Mesothelial cell of epicardium (in vitro differentiated cells): ENCODE data around the gene ZNF512. TPM values are rescaled to one million over a fixed set of nuclear protein-coding genes. Genes with fewer than 3 reads are reported as not detected.

Experiments
- DNase-seq, 2 experiments: peaks; one replicate each; pipeline ENCODE4 v3.0.0; 2021; ENCODE audit warnings: low spot score in 2 of 2; ENCODE audit not compliant: unreplicated experiment in 2 of 2
- H3K27ac Mint-ChIP-seq: 2 replicates; pipeline ENCODE4 v1.8.0; 2021; ENCODE audit warnings: mixed read lengths
- H3K27me3 Mint-ChIP-seq: 2 replicates; pipeline ENCODE4 v1.8.0; 2021; ENCODE audit warnings: low read depth, mixed read lengths
- H3K36me3 Mint-ChIP-seq: 2 replicates; pipeline ENCODE4 v1.8.0; 2021; ENCODE audit warnings: mixed read lengths
- H3K4me1 Mint-ChIP-seq: 2 replicates; pipeline ENCODE4 v1.8.0; 2021; ENCODE audit warnings: mixed read lengths
- H3K4me3 Mint-ChIP-seq: 2 replicates; pipeline ENCODE4 v1.8.0; 2021; ENCODE audit warnings: mild to moderate bottlenecking, moderate library complexity, mixed read lengths
- H3K9me3 Mint-ChIP-seq: 2 replicates; pipeline ENCODE4 v1.8.0; 2021; ENCODE audit warnings: mixed read lengths
- total RNA-seq: library from RNA; stranded (reverse); gene quantifications from 3 replicates; pipeline ENCODE4 v1.2.1, GENCODE V29; 2021
- TF ChIP-seq, protein P1 (sequence below): fragments of 200-600 bp; sonication (generic); IDR thresholded peaks from one replicate; pipeline ENCODE4 v1.5.0; 2021; ENCODE audit warnings: antibody characterized with exemption; ENCODE audit not compliant: unreplicated experiment

Gene ZNF512
- total RNA-seq, 1 donor from 2014 or later, result 72.8 TPM

DNA sequence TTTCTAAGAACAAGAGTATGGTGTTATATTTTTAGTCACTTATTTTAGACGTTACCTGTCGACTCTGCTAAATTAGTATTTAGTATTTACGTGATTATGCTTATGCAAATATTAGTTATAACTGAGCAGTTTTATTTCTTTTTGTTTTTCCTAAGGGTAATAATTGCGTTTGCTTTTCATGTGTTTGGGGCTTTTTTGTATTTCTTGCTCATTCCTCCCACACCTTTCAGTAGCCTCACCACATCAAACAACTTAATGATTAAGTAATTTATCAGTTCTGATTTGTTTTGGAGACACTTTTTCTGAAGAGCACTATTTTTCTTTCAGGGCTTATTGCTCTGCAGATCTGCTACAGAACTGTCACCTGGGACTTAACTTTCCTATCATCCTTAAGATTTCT is 88.4 kb downstream of the ZNF512 start:
- DNase-seq, result no peak
- peaks cover 44% of the 10 kb centered on the region for H3K36me3 Mint-ChIP-seq
- H3K9me3 Mint-ChIP-seq, result no peaks in the 10 kb centered on the region
- no peaks in the 10 kb centered on the region for H3K27me3 Mint-ChIP-seq
- TF ChIP-seq, protein P1, sequence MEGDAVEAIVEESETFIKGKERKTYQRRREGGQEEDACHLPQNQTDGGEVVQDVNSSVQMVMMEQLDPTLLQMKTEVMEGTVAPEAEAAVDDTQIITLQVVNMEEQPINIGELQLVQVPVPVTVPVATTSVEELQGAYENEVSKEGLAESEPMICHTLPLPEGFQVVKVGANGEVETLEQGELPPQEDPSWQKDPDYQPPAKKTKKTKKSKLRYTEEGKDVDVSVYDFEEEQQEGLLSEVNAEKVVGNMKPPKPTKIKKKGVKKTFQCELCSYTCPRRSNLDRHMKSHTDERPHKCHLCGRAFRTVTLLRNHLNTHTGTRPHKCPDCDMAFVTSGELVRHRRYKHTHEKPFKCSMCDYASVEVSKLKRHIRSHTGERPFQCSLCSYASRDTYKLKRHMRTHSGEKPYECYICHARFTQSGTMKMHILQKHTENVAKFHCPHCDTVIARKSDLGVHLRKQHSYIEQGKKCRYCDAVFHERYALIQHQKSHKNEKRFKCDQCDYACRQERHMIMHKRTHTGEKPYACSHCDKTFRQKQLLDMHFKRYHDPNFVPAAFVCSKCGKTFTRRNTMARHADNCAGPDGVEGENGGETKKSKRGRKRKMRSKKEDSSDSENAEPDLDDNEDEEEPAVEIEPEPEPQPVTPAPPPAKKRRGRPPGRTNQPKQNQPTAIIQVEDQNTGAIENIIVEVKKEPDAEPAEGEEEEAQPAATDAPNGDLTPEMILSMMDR, result no peak
- H3K4me1 Mint-ChIP-seq, result no peaks in the 10 kb centered on the region
- H3K4me3 Mint-ChIP-seq, result no peak overlapping the region
- no peak overlapping the region for H3K27ac Mint-ChIP-seq

Other genes starting within 250 kb of the ZNF512 start
- gene GTF3C2, start 226.3 kb upstream of the ZNF512 start, total RNA-seq, result 87.5 to 90.1 TPM (median 89.3 TPM) in 3 replicates
- 42.2 to 49.0 TPM (median 47.1 TPM) in 3 replicates for gene EIF2B4, start 212.7 kb upstream of the ZNF512 start, total RNA-seq
- 83.0 to 88.4 TPM (median 88.2 TPM) in 3 replicates for gene SNX17, start 212.4 kb upstream of the ZNF512 start, total RNA-seq
- 25.0 to 25.7 TPM (median 25.1 TPM) in 3 replicates for gene ZNF513, start 202.3 kb upstream of the ZNF512 start, total RNA-seq
- gene PPM1G, start 173.5 kb upstream of the ZNF512 start, total RNA-seq, result 60.0 to 63.7 TPM (median 62.4 TPM) in 3 replicates
- gene NRBP1, start 154.4 kb upstream of the ZNF512 start, total RNA-seq, result 126 to 130 TPM (median 129 TPM) in 3 replicates
- gene KRTCAP3, start 140.7 kb upstream of the ZNF512 start, total RNA-seq, result 24.5 to 26.1 TPM (median 25.5 TPM) in 3 replicates
- gene IFT172, start 93.3 kb upstream of the ZNF512 start, total RNA-seq, result 60.6 to 68.0 TPM (median 63.0 TPM) in 3 replicates
- 8.1 to 8.4 TPM (median 8.4 TPM) in 3 replicates for gene FNDC4, start 87.8 kb upstream of the ZNF512 start, total RNA-seq
- gene GCKR, start 86.2 kb upstream of the ZNF512 start, total RNA-seq, result not detected in 3 replicates
- 4.6 to 5.2 TPM (median 4.9 TPM) in 3 replicates for gene CCDC121, start 46.0 kb downstream of the ZNF512 start, total RNA-seq
- 32.4 to 36.7 TPM (median 36.3 TPM) in 3 replicates for gene GPN1, start 46.0 kb downstream of the ZNF512 start, total RNA-seq
- 40.6 to 42.6 TPM (median 41.2 TPM) in 3 replicates for gene SUPT7L, start 80.6 kb downstream of the ZNF512 start, total RNA-seq
- gene SLC4A1AP, start 80.8 kb downstream of the ZNF512 start, total RNA-seq, result 18.8 to 20.0 TPM (median 19.1 TPM) in 3 replicates
- 48.3 to 54.5 TPM (median 54.4 TPM) in 3 replicates for gene MRPL33, start 188.7 kb downstream of the ZNF512 start, total RNA-seq